OCI-LY3 (cell line): ENCODE results near the gene ADD3.

Source experiments
- EZH2phosphoT487 ChIP-seq: fragments of 200-600 bp; shearing (Covaris generic); IDR thresholded peaks from 2 replicates; pipeline ENCODE4 v1.6.1; 2018; ENCODE audit warnings: antibody characterized with exemption, mixed run types, low read depth
- TF ChIP-seq, protein P1 (sequence below): fragments of 200-600, 300-600 bp; sonication (generic); IDR thresholded peaks from 2 replicates; pipeline ENCODE4 v1.5.1; 2014; ENCODE audit warnings: antibody characterized with exemption, low read length, low read depth

GRCh38 chr10:110141185-110141584, 133.4 kb downstream of the ADD3 start:
- TF ChIP-seq EZH2phosphoT487, result no peak
- TF ChIP-seq, protein P1, sequence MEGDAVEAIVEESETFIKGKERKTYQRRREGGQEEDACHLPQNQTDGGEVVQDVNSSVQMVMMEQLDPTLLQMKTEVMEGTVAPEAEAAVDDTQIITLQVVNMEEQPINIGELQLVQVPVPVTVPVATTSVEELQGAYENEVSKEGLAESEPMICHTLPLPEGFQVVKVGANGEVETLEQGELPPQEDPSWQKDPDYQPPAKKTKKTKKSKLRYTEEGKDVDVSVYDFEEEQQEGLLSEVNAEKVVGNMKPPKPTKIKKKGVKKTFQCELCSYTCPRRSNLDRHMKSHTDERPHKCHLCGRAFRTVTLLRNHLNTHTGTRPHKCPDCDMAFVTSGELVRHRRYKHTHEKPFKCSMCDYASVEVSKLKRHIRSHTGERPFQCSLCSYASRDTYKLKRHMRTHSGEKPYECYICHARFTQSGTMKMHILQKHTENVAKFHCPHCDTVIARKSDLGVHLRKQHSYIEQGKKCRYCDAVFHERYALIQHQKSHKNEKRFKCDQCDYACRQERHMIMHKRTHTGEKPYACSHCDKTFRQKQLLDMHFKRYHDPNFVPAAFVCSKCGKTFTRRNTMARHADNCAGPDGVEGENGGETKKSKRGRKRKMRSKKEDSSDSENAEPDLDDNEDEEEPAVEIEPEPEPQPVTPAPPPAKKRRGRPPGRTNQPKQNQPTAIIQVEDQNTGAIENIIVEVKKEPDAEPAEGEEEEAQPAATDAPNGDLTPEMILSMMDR, result no peak
